EH (cell line): ENCODE data around the gene MCM3AP.

Source experiments
- DNase-seq: peaks from one replicate; pipeline ENCODE4 v3.0.0-alpha.2; 2015; ENCODE audit warnings: low read depth

The MCM3AP gene

GRCh38 chr21:46185716-46186115 lies 99.7 kb downstream of the MCM3AP start:
- DNase-seq, result no peak
